Measurements from ENCODE around the gene BCL11A. TPM values are rescaled to one million over a fixed set of nuclear protein-coding genes. Genes with fewer than 3 reads are reported as not detected.

The BCL11A gene
- total RNA-seq, 6 experiments from 2014 or later = 0.06 to 0.80 (median 0.37) TPM

- no peaks in the 10 kb centered on the region for H3K9me3 ChIP-seq
- WGBS (ENCODE audit: insufficient coverage, low coverage, low lambda C conversion rate, missing lambda C conversion rate) = 67% methylated on average over 2 of the region's 2 CpGs
- DNase-seq (no peak), ATAC-seq (no peak)
- H3K36me3 ChIP-seq = no peaks in the 10 kb centered on the region
- intact Hi-C loops (cut with DNase I) = loop anchor here in 1 of 2 donors (10.0 kb wide), 1 partner anchor 1264 kb away; no protein-coding TSS in a partner anchor
- no peak overlapping the region for H3K27ac ChIP-seq
- peaks cover 0 to 33% (median 2%) of the 10 kb centered on the region in 4 donors for H3K4me1 ChIP-seq
- no peak for TF ChIP-seq CTCF (IDR thresholded peaks at IDR 0.05)
- H3K27me3 ChIP-seq = peaks cover 0 to 19% of the 10 kb centered on the region in 2 donors
- H3K4me3 ChIP-seq = no peak overlapping the region
Measured at GRCh38 chr2:60558536-60558935, 5.1 kb upstream of the BCL11A start.

- no peak for TF ChIP-seq CTCF (IDR thresholded peaks at IDR 0.05)
- TF ChIP-seq POLR2A (IDR thresholded peaks at IDR 0.05) = no peak
- intact Hi-C loops (cut with DNase I) = loop anchor here in 1 of 2 donors (10.0 kb wide), 1 partner anchor 1263 kb away; no protein-coding TSS in a partner anchor
- Histone ChIP-seq H3K4me3 (no peak overlapping the region), H3K27ac (no peak overlapping the region), H3K9me3 (no peaks in the 10 kb centered on the region), H3K4me1 (peaks cover 0 to 34% (median 2%) of the 10 kb centered on the region in 4 donors), H3K27me3 (peaks cover 0 to 23% of the 10 kb centered on the region in 2 donors), H3K36me3 (no peaks in the 10 kb centered on the region)
- WGBS (ENCODE audit: insufficient coverage, low coverage, low lambda C conversion rate, missing lambda C conversion rate) = 5% methylated on average over 12 of the region's 12 CpGs
- no peak for DNase-seq
- ATAC-seq = no peak
Measured at GRCh38 chr2:60557486-60557864, 4.0 kb upstream of the BCL11A start.

GRCh38 chr2:60556576-60557485, 3.4 kb upstream of the BCL11A start:
- TF ChIP-seq CTCF (IDR thresholded peaks at IDR 0.05) = no peak
- ATAC-seq (no peak), DNase-seq (no peak)
- no peaks in the 10 kb centered on the region for H3K36me3 ChIP-seq
- WGBS (ENCODE audit: insufficient coverage, low coverage, low lambda C conversion rate, missing lambda C conversion rate) = 1% methylated on average over 31 of the region's 31 CpGs
- no peak overlapping the region for H3K27ac ChIP-seq
- H3K9me3 ChIP-seq = no peaks in the 10 kb centered on the region
- H3K4me1 ChIP-seq = peaks cover 0 to 41% (median 2%) of the 10 kb centered on the region in 4 donors
- H3K4me3 ChIP-seq = no peak overlapping the region
- intact Hi-C loops (cut with DNase I) = loop anchor here in 1 of 2 donors (10.0 kb wide), 1 partner anchor 1262 kb away; no protein-coding TSS in a partner anchor
- H3K27me3 ChIP-seq = peaks cover 0 to 23% of the 10 kb centered on the region in 2 donors

- Histone ChIP-seq H3K36me3 (no peaks in the 10 kb centered on the region), H3K27me3 (peaks cover 0 to 23% of the 10 kb centered on the region in 2 donors), H3K9me3 (no peaks in the 10 kb centered on the region), H3K27ac (no peak overlapping the region), H3K4me1 (peaks cover 0 to 46% (median 3%) of the 10 kb centered on the region in 4 donors), H3K4me3 (no peak overlapping the region)
- DNase-seq (no peak), ATAC-seq (no peak)
- WGBS (ENCODE audit: insufficient coverage, low coverage, low lambda C conversion rate, missing lambda C conversion rate) = 5% methylated on average over 5 of the region's 5 CpGs
- no peak for TF ChIP-seq CTCF (IDR thresholded peaks at IDR 0.05)
- intact Hi-C loops (cut with DNase I) = loop anchor here in 1 of 2 donors (10.0 kb wide), 1 partner anchor 1261 kb away; no protein-coding TSS in a partner anchor
Measured at GRCh38 chr2:60556175-60556574, 2.7 kb upstream of the BCL11A start.
